GM18867 (cell line): ENCODE measurements around the gene NLRC3.

Source experiments
- ATAC-seq: cut with Tn5 transposase; IDR thresholded peaks from one replicate; pipeline ENCODE4 v1.9.1; 2021; ENCODE audit warnings: mild to moderate bottlenecking, moderate library complexity; ENCODE audit not compliant: unreplicated experiment

Gene NLRC3

DNA sequence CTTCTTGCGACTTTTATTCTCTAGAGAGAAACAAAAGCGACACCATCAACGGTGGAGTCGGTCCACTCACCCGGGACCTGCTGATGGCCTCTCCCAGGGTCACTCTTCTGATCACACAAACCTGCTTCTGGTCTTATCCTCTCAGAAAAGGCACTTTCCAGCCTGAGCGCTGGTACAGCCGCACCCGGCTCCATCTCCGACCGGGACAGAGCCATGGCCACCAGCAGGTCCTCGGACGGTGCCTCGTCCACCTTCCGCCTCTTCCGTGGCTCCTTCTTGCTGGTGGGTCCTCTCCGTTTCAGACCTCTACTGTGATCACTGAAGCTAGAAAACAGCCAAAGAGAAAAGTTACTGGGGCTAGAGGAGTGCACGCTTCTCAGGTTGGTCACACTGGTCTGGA lies 20.5 kb upstream of the NLRC3 start:
- ATAC-seq: no peak

GRCh38 chr16:3597226-3597625 lies 20.0 kb upstream of the NLRC3 start:
- no peak for ATAC-seq

DNA sequence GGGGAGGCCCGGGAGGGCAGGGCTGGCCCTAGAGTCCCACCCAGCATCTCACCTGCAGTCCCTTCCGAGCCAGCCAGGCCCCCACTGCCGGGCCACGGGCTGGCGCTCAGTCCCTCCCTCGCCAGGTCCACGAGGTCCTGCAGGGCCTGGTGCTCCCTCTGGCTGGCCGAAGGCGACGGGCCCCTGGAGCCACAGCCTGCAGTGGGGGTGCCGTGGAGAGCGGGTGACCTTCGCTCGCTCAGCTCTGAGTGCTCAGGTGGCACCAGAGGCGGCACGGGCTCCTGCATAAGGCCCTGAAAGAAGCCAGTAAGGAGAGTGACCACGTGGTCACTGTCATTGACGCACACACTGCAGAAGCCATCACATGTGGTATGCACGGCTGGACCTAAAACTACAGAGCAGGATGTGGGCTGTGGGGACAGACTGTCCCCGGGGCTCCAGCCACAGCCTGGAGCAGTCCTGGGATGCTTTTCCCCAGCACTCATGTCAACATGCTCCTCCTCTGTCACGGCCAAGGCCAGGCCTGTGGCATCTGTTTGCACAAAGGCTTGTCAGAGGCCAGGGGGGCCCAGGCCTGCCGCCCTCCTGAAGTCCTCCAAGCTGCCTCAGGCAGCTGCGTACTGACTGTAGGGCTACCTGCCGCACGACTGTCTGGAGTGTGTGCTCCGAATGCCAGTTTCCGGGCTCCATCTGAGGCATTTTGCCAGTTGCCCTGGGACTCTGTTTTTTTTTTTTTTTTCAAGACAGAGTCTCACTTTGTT lies 19.1 kb upstream of the NLRC3 start:
- ATAC-seq: no peak

DNA sequence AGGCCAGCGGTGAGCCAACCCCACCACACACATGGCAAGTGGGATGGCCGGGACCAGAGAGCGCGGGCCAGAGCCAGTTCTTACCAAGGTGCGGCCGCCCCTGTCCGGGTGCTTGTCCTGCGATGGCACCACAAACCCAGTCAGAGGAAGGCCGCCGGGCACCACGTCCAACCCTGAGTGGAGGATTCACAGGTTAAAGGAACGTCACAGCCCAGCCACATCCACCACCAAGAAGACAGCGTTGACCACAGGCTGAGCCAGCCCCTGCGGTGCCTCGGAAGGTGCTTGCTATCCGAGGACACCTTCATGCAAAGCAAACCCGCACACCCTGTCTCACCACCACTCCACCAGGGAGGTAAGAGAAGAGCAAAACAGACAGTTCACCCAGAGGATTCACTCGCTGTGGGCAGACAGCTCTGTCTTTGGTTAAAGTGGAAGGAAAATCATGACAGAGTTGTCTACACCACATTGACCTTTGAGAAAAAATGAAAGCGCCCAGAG lies 18.4 kb upstream of the NLRC3 start:
- no peak for ATAC-seq

- no peak for ATAC-seq
Measured at GRCh38 chr16:3595110-3595486, 17.9 kb upstream of the NLRC3 start.

GRCh38 chr16:3594316-3595109 lies 17.3 kb upstream of the NLRC3 start:
- ATAC-seq: no peak

DNA sequence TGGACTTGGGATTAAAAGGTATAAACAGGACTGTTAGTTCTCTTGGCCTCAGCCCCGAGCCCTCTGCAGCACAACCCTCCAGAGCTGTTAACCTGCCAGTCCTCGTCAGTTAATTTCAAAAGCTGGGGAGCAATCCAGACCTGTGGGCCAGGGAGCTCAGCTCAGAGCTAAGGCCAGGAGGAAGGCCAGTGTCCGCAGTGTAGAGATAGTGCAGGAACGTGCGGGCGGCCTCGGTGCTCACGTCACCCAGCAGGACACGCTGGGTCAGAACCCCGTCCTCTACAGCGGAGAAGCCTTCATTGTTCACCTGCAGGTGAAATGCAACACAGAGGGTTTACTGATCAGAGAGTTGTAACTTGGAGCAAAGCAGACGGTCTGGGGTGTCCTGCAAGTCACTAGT lies 15.4 kb upstream of the NLRC3 start:
- no peak for ATAC-seq

DNA sequence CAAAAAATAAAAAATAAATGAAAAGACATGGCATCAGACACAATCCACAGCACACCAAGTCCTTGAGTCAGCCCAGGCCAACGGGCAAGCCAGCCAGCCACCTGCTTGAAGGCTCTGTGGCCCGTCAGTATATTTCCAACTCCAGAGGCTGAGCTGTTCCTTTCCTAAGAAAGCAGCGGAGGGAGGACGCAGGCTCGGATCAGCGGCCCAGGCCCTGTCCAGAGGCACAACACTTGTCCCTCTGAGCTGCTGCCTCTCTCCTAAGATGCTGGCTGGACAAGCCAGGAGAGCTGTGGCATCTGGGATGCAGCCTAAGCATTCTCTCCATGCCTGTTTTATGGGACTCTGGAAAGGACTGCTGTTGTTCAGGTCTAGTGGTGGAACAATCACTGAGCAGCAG lies 14.8 kb upstream of the NLRC3 start:
- no peak for ATAC-seq

GRCh38 chr16:3591436-3591803 lies 14.2 kb upstream of the NLRC3 start:
- ATAC-seq: no peak

- ATAC-seq: no peak
Measured at GRCh38 chr16:3590736-3591435, 13.7 kb upstream of the NLRC3 start.

DNA sequence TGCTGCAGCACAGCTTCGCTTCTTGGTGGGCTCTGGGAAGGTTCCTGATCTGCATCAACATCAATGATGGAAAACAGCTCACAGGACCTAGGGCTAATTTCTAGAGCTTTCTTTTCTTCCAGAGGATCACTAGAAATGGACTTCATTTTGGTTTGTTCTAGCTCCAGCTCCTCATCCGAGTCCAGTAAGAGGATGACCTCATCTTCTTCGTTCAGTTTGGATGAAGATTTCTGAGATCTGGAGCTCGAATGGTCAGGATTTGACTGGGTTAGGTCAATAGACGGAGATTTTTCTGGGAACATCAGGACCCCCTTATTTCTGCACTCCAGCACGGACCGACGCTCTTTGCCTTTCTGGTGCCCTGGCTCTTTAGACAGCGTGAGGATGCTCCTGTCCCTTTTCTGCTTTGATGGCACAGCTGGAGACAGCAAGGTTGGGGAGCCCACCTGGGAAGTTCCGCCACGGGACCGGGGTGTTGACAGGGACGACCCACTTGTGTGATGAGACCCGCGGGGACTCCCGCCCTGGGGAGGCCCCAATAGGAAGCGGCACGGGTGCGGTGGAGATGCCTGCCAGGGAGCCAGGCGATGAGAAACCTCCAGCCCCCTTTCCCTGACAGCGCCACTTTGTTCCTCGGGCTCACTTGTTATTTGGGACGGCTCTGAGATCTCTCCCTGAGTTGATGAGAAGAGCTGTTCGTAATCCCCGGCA lies 12.9 kb upstream of the NLRC3 start:
- no peak for ATAC-seq

DNA sequence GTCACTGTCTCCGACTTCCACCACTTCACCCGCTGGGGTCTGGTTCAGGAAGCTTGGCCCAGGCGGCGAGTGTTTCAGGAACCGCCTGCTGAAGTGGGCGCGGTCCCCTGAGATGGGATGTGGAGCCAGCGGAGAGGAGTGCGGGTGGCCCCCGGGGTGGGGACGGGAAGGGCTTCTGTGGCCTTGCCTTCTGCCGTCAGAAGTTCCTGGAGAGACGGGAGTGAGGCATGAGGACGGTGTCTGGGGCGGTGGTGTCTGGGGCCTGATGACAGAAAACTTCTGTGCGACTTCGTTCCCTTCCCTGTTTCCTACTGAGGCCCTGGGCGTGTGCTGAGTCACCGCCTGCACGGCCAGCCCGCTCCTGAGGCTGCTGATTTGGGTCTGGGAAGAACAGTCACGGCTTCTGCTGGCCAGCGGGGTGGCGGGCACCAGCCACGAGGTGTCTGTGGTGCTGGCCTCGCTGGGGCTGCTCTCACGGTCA lies 12.3 kb upstream of the NLRC3 start:
- no peak for ATAC-seq

- ATAC-seq: no peak
Measured at GRCh38 chr16:3589001-3589400, 11.8 kb upstream of the NLRC3 start.

GRCh38 chr16:3587547-3588110 lies 10.4 kb upstream of the NLRC3 start:
- ATAC-seq: no peak

DNA sequence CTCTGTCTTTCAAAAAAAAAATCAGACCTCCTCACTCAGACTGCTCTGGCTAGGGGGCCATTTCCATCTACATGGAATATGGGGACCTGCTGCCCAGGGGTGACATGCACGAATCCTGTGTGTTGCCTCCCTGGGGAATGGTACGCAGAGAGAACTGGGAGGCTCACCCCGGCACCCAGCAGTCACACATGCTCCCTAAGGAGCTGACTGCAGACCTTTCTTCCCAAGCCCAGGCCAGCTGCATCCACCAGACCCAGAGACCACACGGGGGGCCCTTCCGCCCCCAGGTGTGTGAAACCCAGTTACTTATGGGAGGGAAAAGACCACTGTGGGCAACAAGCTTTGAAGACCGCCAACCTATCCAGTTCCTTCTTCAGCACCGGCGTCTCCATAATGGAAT lies 7.2 kb upstream of the NLRC3 start:
- ATAC-seq: no peak

DNA sequence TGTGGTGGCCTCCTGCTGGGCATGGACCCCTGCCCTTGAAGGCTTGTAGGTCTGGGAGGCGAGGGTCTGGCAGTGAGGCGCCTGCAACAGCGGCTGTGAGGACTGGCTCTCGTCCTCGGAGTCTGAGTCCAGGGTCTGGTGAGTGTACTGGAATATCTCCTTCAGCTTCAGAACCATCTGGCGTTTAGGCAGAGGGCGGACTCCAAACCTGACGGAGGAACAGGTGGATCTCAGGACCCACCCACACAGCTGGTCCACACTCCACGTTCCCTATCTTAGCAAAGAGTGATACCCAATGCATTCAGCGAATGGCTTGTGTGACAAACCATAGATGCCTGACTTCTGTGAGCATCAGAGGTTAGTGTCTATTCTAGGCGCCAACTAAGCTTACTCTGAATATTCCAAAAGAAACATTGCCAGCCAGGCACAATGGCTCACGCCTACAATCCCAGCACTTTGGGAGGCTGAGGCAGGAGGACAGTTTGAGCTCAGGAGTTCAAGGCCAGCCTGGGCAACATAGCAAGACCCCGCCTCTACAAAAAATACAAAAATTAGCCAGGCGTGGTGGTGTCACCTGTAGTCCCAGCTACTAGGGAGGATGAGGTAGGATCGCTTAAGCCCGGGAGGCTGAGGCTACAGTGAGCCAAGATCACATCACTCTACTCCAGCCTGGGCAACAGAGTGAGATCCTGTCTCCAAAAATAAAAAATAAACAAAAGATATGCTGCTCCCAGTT lies 6.3 kb upstream of the NLRC3 start:
- ATAC-seq: no peak

DNA sequence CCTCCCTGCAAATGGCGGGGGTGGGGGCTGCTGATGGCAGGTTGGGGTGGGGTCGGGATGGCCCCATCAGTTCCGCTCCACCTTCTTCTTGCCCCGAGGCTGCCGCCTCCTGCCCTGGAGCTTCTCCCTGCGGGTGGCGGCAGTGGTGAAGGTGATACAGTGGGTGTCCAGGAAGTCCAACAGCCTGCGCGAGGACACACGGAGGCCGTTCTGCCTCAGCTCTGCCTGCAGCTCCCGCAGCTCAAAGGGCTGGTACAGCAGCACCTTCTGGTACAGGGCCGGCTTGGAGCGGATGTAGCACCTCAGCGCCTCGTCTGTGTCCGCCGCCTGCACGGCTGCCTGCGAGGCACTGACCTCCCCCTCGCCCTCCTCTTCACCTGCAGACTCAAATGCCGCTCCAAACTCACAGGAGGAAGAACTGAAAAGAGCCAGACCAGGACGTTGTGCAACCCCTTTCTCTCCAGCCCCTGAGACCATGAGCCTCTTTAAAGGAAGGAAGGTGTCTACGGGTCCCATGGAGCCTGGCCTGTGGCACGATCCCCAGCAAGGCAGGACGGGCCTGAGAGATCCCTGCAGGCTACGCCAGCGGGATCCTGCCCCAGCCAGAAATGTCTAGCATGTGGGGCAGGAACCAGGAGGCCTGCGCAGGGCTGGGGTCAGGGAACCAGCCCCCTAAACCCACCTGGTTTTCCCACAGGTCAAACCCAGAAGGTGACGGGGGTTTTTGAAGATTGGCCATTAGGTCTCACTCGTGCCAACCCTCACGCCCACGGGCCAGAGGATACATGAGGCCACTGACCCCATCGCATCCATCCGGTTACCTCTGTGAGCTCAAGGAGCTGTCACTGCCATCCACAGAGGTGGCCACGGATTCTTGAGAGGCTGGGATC lies 5.3 kb upstream of the NLRC3 start:
- no peak for ATAC-seq

- no peak for ATAC-seq
Measured at GRCh38 chr16:3581392-3581791, 4.2 kb upstream of the NLRC3 start.

GRCh38 chr16:3580686-3581085 lies 3.5 kb upstream of the NLRC3 start:
- no peak for ATAC-seq
